T-helper 17 cell (primary cell): ENCODE data around the gene GNB1L. TPM values are rescaled to one million over a fixed set of nuclear protein-coding genes. Genes with fewer than 3 reads are reported as not detected.
"Not testable (repeated sequence)": the region's sequence is repeated elsewhere in the genome, so short reads cannot be mapped to it uniquely, and the experiment has no call there.

Experiments used
- ATAC-seq: fragments of 150-1000 bp; cut with Tn5 transposase; 2 replicates; pipeline ENCODE4 v1.10.0; 2021; ENCODE audit warnings: mild to moderate bottlenecking, moderate library complexity
- DNase-seq, 3 donors: peaks; one replicate each; pipeline versions ENCODE4 v3.0.0 to v3.0.0-alpha.2; 2020 to 2021
- H3K9me3 ChIP-seq: one replicate; pipeline ENCODE4 v1.7.0; 2013; ENCODE audit warnings: low read length, mild to moderate bottlenecking; ENCODE audit not compliant: control insufficient read depth, poor library complexity, severe bottlenecking
- H3K27ac Mint-ChIP-seq: one replicate; pipeline ENCODE4 v1.8.0; 2022; ENCODE audit warnings: mild to moderate bottlenecking, moderate library complexity, mixed read lengths
- H3K27me3 Mint-ChIP-seq: one replicate; pipeline ENCODE4 v1.8.0; 2022; ENCODE audit warnings: mixed read lengths
- H3K36me3 Mint-ChIP-seq: one replicate; pipeline ENCODE4 v1.8.0; 2022; ENCODE audit warnings: low read depth, mixed read lengths
- H3K4me1 Mint-ChIP-seq: one replicate; pipeline ENCODE4 v1.8.0; 2022; ENCODE audit warnings: mild to moderate bottlenecking, mixed read lengths
- H3K4me3 Mint-ChIP-seq: one replicate; pipeline ENCODE4 v1.8.0; 2022; ENCODE audit warnings: mild to moderate bottlenecking, moderate library complexity, mixed read lengths
- total RNA-seq, 4 donors: library from RNA in 2 of 4; stranded (reverse) in 2 of 4; gene quantifications; one replicate each; pipeline ENCODE4 v1.2.3 and lab custom pipeline; 2022 to 2026

Gene GNB1L
- total RNA-seq, 2 donors from 2014 or later = 5.0 to 6.2 TPM

DNA sequence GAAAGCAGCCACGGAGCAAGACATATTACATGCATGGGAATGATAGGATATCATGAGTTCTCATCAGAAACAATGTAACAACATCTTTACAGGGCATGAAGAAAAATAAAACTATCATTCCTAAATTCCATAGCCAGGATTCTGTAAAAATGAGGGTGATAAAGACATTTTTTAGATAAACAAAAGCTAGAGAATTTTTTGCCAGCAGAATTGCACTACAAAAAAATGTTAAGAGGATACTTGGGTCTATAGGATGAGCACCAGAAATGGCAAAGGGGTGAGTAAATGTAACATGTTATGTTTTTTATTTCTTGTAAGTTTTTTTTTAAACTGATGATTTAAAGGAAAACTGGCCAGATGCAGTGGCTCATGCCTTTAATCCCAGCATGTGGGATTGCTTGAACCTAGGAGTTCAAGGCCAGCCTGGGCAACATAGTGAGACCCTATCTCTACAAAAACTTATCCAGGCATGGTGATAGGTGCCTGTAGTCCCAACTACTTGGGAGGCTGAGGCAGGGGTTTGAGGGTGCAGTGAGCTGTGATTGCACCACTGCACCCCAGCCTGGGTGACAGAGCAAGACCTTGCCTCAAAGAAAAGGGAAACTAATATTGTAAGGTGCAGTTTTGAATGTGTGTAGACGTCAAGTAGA, 60.9 kb downstream of the GNB1L start:
- Mint-ChIP-seq H3K36me3 (peaks cover 9% of the 10 kb centered on the region), H3K27me3 (no peaks in the 10 kb centered on the region), H3K4me3 (no peak overlapping the region), H3K4me1 (peaks cover 2% of the 10 kb centered on the region), H3K27ac (no peak overlapping the region)
- DNase-seq (no peak), ATAC-seq (no peak)
- no peaks in the 10 kb centered on the region for H3K9me3 ChIP-seq

DNA sequence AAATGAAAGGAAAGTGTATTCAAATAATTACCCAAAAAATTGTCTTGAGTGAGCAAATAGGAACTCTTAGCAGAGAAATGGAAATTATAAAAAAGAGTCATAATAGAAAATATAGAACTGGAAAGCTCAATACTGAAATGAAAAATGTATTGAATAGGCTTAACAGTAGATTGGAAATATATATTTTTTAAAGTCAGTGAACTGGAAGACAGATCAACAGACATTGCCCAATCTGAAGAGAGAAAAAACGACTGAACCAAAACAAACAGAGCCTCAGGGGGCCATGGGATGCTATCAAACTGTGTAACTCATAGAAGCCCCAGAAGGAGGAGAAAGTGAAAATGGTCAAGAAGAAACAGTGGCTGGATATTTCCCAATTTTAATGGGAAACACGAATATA, 61.5 kb downstream of the GNB1L start:
- no peak for DNase-seq
- Mint-ChIP-seq H3K27ac (no peak overlapping the region), H3K4me1 (peaks cover 2% of the 10 kb centered on the region), H3K36me3 (peaks cover 9% of the 10 kb centered on the region), H3K4me3 (no peak overlapping the region), H3K27me3 (no peaks in the 10 kb centered on the region)
- ATAC-seq = no peak
- H3K9me3 ChIP-seq = no peaks in the 10 kb centered on the region

DNA sequence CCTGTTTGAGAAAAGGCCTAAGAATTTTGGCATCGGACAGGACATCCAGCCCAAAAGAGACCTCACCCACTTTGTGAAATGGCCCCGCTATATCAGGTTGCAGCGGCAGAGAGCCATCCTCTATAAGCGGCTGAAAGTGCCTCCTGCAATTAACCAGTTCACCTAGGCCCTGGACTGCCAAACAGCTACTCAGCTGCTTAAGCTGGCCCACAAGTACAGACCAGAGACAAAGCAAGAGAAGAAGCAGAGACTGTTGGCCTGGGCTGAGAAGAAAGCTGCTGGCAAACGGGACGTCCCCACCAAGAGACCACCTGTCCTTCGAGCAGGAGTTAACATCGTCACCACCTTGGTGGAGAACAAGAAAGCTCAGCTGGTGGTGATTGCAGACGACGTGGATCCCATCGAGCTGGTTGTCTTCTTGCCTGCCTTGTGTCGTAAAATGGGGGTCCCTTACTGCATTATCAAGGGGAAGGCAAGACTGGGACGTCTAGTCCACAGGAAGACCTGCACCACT, 62.2 kb downstream of the GNB1L start:
- not testable (repeated sequence) for H3K9me3 ChIP-seq, H3K4me1 Mint-ChIP-seq, H3K27ac Mint-ChIP-seq, H3K27me3 Mint-ChIP-seq, H3K4me3 Mint-ChIP-seq, DNase-seq, ATAC-seq
- peaks cover 12% of the 10 kb centered on the region for H3K36me3 Mint-ChIP-seq

- Mint-ChIP-seq H3K27ac (no peak overlapping the region), H3K4me1 (peaks cover 2% of the 10 kb centered on the region), H3K4me3 (no peak overlapping the region), H3K36me3 (peaks cover 14% of the 10 kb centered on the region), H3K27me3 (no peaks in the 10 kb centered on the region)
- ATAC-seq (no peak), DNase-seq (no peak)
- no peaks in the 10 kb centered on the region for H3K9me3 ChIP-seq
Observed at GRCh38 chr22:19791894-19792293, 62.8 kb downstream of the GNB1L start.

DNA sequence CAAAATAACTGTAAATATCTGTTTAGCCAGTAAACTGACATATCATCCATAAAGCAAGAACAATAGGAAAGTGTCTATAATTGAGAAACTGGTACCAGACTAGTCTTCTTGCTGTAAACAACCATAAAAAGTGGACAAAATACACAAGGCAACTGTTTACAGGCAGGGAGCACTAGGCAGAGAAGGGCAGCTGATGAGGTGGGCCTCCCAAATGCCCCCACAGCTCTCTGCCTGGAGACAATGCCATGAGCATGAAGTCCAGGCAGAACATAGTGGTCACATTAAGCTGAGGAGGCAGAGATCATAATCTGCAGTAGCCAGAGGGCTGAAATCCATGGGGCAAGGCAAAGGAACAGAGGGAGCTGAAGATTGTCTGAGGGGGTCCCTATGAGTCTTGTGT, 63.4 kb downstream of the GNB1L start:
- H3K4me1 Mint-ChIP-seq = no peaks in the 10 kb centered on the region
- no peak overlapping the region for H3K27ac Mint-ChIP-seq
- ATAC-seq (no peak), DNase-seq (no peak)
- no peaks in the 10 kb centered on the region for H3K9me3 ChIP-seq
- H3K36me3 Mint-ChIP-seq = peaks cover 13% of the 10 kb centered on the region
- no peak overlapping the region for H3K4me3 Mint-ChIP-seq
- H3K27me3 Mint-ChIP-seq = no peaks in the 10 kb centered on the region

- no peak for DNase-seq
- Mint-ChIP-seq H3K4me1 (no peaks in the 10 kb centered on the region), H3K27me3 (no peaks in the 10 kb centered on the region), H3K36me3 (peaks cover 9% of the 10 kb centered on the region), H3K27ac (no peak overlapping the region), H3K4me3 (no peak overlapping the region)
- no peaks in the 10 kb centered on the region for H3K9me3 ChIP-seq
- ATAC-seq = no peak
Observed at GRCh38 chr22:19789828-19790227, 64.8 kb downstream of the GNB1L start.

DNA sequence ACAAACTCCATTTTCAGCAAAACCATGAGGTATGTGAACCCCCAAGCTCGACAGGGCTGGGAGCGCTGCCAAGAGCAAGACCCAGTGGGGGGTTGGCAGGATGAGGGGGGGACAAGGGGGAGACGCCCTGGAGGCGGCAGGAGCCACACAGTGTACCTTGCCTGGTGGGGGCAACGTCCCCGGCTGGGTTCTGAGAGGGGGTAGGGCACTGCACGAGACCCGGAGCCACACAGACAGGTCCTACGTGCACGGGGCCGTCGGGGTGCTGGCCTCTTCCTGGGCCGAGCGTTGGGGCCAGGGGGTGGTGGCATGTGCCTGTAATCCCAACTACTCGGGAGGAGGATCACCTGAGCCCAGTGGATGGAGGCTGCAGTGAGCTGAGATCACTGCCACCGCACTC, 65.3 kb downstream of the GNB1L start:
- no peak for DNase-seq
- H3K4me3 Mint-ChIP-seq = no peak overlapping the region
- H3K36me3 Mint-ChIP-seq = peaks cover 9% of the 10 kb centered on the region
- H3K4me1 Mint-ChIP-seq = no peaks in the 10 kb centered on the region
- no peaks in the 10 kb centered on the region for H3K9me3 ChIP-seq
- no peaks in the 10 kb centered on the region for H3K27me3 Mint-ChIP-seq
- no peak overlapping the region for H3K27ac Mint-ChIP-seq
- ATAC-seq = no peak

DNA sequence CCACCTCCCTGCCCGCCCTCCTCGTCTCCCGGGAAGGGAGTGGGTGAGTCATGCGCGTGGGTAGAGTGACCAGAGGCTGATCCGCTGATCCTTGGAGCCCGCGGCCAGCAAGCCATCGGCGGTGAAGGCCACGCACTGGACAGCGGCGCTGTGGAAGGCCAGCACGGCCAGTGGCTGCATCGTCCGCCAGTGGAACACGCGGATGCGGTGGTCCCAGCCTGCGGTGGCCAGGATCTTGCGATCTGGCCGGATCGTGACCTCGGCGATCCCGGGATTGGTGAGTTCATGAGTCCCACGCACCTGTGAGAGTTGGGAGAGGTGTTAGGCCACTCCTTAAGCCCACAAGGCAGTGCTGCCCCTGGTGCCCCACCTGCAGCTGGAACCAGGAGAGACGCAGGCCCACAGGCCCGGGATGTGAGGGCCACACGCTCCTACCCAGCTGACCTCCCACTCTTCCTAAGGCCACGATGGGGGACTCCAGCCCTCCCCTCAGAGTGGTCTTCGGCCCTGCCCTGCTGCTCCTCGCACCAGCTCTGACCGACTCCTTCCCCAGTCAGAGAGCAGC, 65.9 kb downstream of the GNB1L start:
- no peak for ATAC-seq
- no peak overlapping the region for H3K27ac Mint-ChIP-seq
- no peak overlapping the region for H3K4me3 Mint-ChIP-seq
- no peaks in the 10 kb centered on the region for H3K4me1 Mint-ChIP-seq
- no peaks in the 10 kb centered on the region for H3K9me3 ChIP-seq
- H3K27me3 Mint-ChIP-seq = peaks cover 4% of the 10 kb centered on the region
- no peak for DNase-seq
- H3K36me3 Mint-ChIP-seq = peaks cover 9% of the 10 kb centered on the region

DNA sequence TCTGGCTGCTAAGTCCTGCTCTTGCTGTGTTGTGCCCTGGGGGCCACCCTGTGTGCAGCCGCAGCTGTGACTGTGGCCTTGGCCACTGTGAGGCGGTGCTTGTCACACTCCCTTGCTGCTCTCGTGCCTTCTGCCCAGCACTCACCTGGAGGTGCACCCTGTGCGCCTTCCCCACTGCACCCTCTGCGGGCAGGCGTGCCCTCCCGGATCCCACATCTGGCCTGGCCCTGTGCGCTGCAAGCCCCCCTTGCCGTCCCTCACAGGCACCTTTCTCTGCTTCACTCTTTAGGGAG, 66.9 kb downstream of the GNB1L start:
- Mint-ChIP-seq H3K4me3 (no peak overlapping the region), H3K36me3 (peaks cover 11% of the 10 kb centered on the region), H3K27ac (no peak overlapping the region), H3K27me3 (peaks cover 6% of the 10 kb centered on the region), H3K4me1 (no peaks in the 10 kb centered on the region)
- DNase-seq (no peak), ATAC-seq (no peak)
- no peaks in the 10 kb centered on the region for H3K9me3 ChIP-seq

DNA sequence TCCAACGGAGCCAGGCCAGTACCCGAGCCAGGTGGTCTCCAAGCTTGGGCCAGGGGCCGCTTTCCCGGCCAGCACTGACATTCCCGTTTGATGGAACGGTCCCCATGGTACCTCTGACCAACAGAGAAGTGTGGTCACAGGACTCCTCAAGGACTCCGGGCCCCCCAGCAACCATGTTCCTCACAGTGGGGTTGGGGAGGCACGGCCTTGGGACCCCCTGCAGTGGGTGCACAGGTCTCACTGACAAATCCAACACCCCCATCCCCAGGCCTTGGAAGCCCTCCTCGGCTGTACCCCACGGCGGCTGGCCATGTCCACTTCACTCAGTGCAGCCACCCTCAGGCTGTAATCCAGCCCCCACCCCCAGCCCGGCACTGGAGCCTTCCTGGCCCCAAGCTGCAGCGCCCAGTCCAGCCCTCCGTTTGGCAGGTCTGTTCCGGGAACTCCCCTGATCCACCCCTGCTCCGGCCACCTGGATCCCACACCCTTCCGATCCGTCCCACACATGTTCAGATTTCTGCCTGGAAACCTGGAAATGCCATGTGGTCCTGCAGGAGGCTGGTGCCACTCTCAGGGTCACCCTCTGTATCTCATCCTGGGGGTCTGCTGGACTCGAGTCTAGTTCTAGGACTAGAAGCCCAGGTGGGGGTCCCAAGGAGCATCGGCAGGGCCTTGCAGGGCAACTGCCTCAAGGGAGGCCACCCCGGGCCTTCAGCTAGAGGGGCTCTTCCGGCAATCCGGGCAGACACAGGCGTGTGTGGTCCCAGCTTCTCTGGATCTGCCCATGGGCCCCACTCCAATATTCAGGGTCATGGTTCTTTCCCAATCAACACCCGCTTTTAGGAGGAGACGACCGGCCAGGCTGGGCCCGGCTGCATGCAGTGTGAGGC, 67.5 kb downstream of the GNB1L start:
- H3K9me3 ChIP-seq = no peaks in the 10 kb centered on the region
- H3K27me3 Mint-ChIP-seq = peaks cover 6% of the 10 kb centered on the region
- no peak overlapping the region for H3K27ac Mint-ChIP-seq
- ATAC-seq (no peak), DNase-seq (no peak)
- peaks cover 8% of the 10 kb centered on the region for H3K36me3 Mint-ChIP-seq
- H3K4me1 Mint-ChIP-seq = no peaks in the 10 kb centered on the region
- no peak overlapping the region for H3K4me3 Mint-ChIP-seq

- ATAC-seq (no peak), DNase-seq (no peak)
- H3K27me3 Mint-ChIP-seq = peaks cover 13% of the 10 kb centered on the region
- H3K4me3 Mint-ChIP-seq = no peak overlapping the region
- no peak overlapping the region for H3K27ac Mint-ChIP-seq
- no peaks in the 10 kb centered on the region for H3K9me3 ChIP-seq
- H3K36me3 Mint-ChIP-seq = peaks cover 8% of the 10 kb centered on the region
- no peaks in the 10 kb centered on the region for H3K4me1 Mint-ChIP-seq
Observed at GRCh38 chr22:19786264-19786585, 68.4 kb downstream of the GNB1L start.

DNA sequence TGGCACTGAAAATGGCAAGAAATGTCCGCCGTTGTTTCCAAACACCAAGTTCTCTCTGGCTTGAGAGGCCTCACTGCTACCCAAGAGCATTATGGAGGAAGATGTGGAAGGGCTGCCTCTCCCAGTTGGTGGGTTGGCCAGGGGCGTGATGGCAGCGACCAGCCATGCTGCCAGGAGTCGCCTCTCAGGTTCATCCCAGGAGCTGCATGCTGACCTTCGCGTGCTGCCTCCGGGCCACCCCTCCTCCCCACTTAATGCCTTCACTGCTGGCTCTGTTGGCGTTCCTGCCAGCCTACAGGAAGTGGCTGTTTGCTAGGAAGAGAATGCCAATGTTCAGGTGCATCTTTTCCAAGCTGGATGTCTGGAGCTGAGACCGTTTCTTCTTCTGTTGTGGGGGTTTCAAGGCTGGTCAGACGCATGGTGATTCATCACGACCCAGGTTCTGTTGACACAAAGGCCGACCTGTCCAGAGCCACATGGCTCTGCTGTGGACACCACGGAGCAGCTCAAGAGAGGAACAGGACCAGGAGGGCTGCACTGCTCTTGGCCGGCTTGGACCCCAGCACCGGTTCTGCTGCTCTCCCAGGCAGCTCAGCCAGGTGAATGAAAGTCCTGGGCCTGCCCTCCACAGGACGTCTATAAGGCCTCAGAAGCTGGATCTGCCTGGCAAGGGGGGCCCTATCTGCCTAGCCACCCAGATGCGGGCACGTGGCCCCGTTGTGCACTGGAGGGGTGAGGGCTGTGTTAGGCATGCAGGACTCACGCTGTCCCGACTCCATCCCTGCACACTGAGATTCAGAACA, 69.0 kb downstream of the GNB1L start:
- Mint-ChIP-seq H3K27ac (no peak overlapping the region), H3K36me3 (peaks cover 8% of the 10 kb centered on the region), H3K4me1 (no peaks in the 10 kb centered on the region), H3K4me3 (no peak overlapping the region), H3K27me3 (peaks cover 13% of the 10 kb centered on the region)
- H3K9me3 ChIP-seq = no peaks in the 10 kb centered on the region
- DNase-seq = no peak
- ATAC-seq = no peak
